PC-9 (cell line): Measurements from ENCODE around the gene MAP3K7CL.

Source experiments
- CTCF ChIP-seq: fragments of 200-600 bp; sonication (generic); conservative IDR thresholded peaks from 2 replicates; pipeline ENCODE4 v1.6.1; 2017; ENCODE audit warnings: mixed run types, antibody characterized with exemption, mild to moderate bottlenecking, moderate library complexity
- EZH2 ChIP-seq: fragments of 200-600 bp; sonication (generic); IDR thresholded peaks from 2 replicates; pipeline ENCODE4 v1.8.0; 2017; ENCODE audit warnings: antibody characterized with exemption, low read depth

- TF ChIP-seq CTCF (no peak), EZH2 (no peak)
Observed at GRCh38 chr21:29175408-29176134, 45.1 kb downstream of the MAP3K7CL start.
